HCT116 (cell line): Measurements from ENCODE around the gene LSM4. TPM values are rescaled to one million over a fixed set of nuclear protein-coding genes. Genes with fewer than 3 reads are reported as not detected.

Experiments
- ATAC-seq: fragments of 200-7000 bp; cut with Tn5 transposase; 2 replicates; pipeline ENCODE4 v1.9.1; 2020; ENCODE audit warnings: mild to moderate bottlenecking, moderate library complexity
- BruUV-seq: library from RNA; stranded (reverse); fragments of 400-500 nt; replicated peaks from 2 replicates; lab custom pipeline; 2021; lab: Mats Ljungman, UMichigan
- CTCF ChIA-PET: fragments of 300-600 bp; sonication (Branson Sonifier 250); formaldehyde crosslinking; loops from one replicate; lab custom pipeline; 2021; ENCODE audit warnings: antibody characterized with exemption; lab: Charles Lee
- POLR2A ChIA-PET: fragments of 300-600, 350-600 bp; sonication (Branson Sonifier 250); formaldehyde crosslinking; loops from one replicate; lab custom pipeline; 2021; ENCODE audit warnings: antibody characterized with exemption; lab: Charles Lee
- RAD21 ChIA-PET, 2 experiments: fragments of 300-600 bp; sonication (Branson Sonifier 250); formaldehyde crosslinking; loops; one replicate each; lab custom pipeline; 2023; ENCODE audit warnings: low total read pairs in 2 of 2; ENCODE audit not compliant: uncharacterized antibody in 2 of 2, unreplicated experiment in 2 of 2, low non-redundant PET in 1 of 2; lab: Charles Lee
- DNase-seq: peaks from one replicate; pipeline ENCODE4 v3.0.0-alpha.2; 2010; ENCODE audit warnings: low read depth, low spot score
- H2AFZ ChIP-seq: fragments of 200-600 bp; shearing (Covaris generic), sonication (generic); 2 replicates; pipeline ENCODE4 v1.6.1; 2017; ENCODE audit warnings: low read depth, mixed run types, mixed read lengths, antibody characterized with exemption, low read length; ENCODE audit not compliant: poor library complexity, severe bottlenecking
- H3K27ac ChIP-seq: 2 replicates; pipeline ENCODE4 v1.5.1; 2012; ENCODE audit warnings: low read depth, low read length
- H3K27me3 ChIP-seq: fragments of 200-600 bp; sonication (generic); 2 replicates; pipeline ENCODE4 v1.6.1; 2016; ENCODE audit warnings: mixed run types, low read length, mixed read lengths; ENCODE audit not compliant: insufficient read depth
- H3K36me3 ChIP-seq, 2 experiments: fragments of 200-500 bp in 1 of 2; fragments of 200-600 bp in 1 of 2; sonication (Bioruptor generic) in 1 of 2; sonication (generic) in 1 of 2; 2 replicates each; pipeline versions ENCODE4 v1.5.1 to v1.6.1; 2014 to 2016; ENCODE audit warnings: low read length in 2 of 2, inconsistent platforms in 1 of 2, mixed read lengths in 1 of 2, mixed run types in 1 of 2; ENCODE audit not compliant: insufficient read depth in 2 of 2, control insufficient read depth in 1 of 2
- H3K4me1 ChIP-seq, 2 experiments: fragments of 200-600 bp in 1 of 2; sonication (generic) in 1 of 2; 2 replicates each; pipeline versions ENCODE4 v1.5.1 to v1.6.1; 2012 to 2017; ENCODE audit warnings: low read length in 2 of 2, inconsistent platforms in 1 of 2, mild to moderate bottlenecking in 1 of 2, mixed read lengths in 1 of 2, mixed run types in 1 of 2, moderate library complexity in 1 of 2; ENCODE audit not compliant: insufficient read depth in 2 of 2, control insufficient read depth in 1 of 2
- H3K4me2 ChIP-seq: fragments of 200-600 bp; sonication (generic); 2 replicates; pipeline ENCODE4 v1.6.1; 2017; ENCODE audit warnings: mixed run types, low read length, mixed read lengths
- H3K4me3 ChIP-seq, 2 experiments: fragments of 200-600 bp in 1 of 2; sonication (generic) in 1 of 2; replicated peaks in 1 of 2; 2 replicates each; pipeline ENCODE4 v1.5.1; 2011 to 2016; ENCODE audit warnings: low read length in 2 of 2, control low read depth in 1 of 2, low read depth in 1 of 2, mild to moderate bottlenecking in 1 of 2, mixed read lengths in 1 of 2, mixed run types in 1 of 2
- H3K79me2 ChIP-seq: fragments of 200-600 bp; sonication (generic); 2 replicates; pipeline ENCODE4 v1.6.1; 2017; ENCODE audit warnings: mild to moderate bottlenecking, mixed run types, low read length, moderate library complexity, mixed read lengths; ENCODE audit not compliant: insufficient read depth
- H3K9ac ChIP-seq: fragments of 200-600 bp; sonication (generic); 2 replicates; pipeline ENCODE4 v1.6.1; 2016; ENCODE audit warnings: low read length, mixed read lengths
- H3K9me2 ChIP-seq: fragments of 200-600 bp; sonication (generic), shearing (Covaris generic); 2 replicates; pipeline ENCODE4 v1.6.1; 2017; ENCODE audit warnings: mixed run types, mild to moderate bottlenecking, moderate library complexity; ENCODE audit not compliant: insufficient read depth
- H3K9me3 ChIP-seq, 2 experiments: fragments of 200-500 bp in 1 of 2; fragments of 200-600 bp in 1 of 2; sonication (Bioruptor generic) in 1 of 2; sonication (generic) in 1 of 2; 2 replicates each; pipeline ENCODE4 v1.6.1; 2014 to 2017; ENCODE audit warnings: low read length in 2 of 2, mixed read lengths in 2 of 2, inconsistent platforms in 1 of 2, low read depth in 1 of 2, mild to moderate bottlenecking in 1 of 2, mixed run types in 1 of 2, moderate library complexity in 1 of 2; ENCODE audit not compliant: control insufficient read depth in 1 of 2, insufficient read depth in 1 of 2
- H4K20me1 ChIP-seq: fragments of 200-600 bp; sonication (generic), shearing (Covaris generic); 2 replicates; pipeline ENCODE4 v1.6.1; 2017; ENCODE audit warnings: mixed run types, mild to moderate bottlenecking, moderate library complexity; ENCODE audit not compliant: insufficient read depth
- CBX3 ChIP-seq: IDR thresholded peaks from 2 replicates; pipeline ENCODE4 v1.6.1; 2012; ENCODE audit warnings: low read depth
- EGR1 ChIP-seq: IDR thresholded peaks from 2 replicates; pipeline ENCODE4 v1.6.1; 2012; ENCODE audit warnings: low read depth
- EZH2 ChIP-seq: fragments of 200-600 bp; sonication (generic); IDR thresholded peaks from 2 replicates; pipeline ENCODE4 v1.6.1; 2017; ENCODE audit warnings: antibody characterized with exemption, mixed run types
- EZH2phosphoT487 ChIP-seq: fragments of 200-600 bp; IDR thresholded peaks from 2 replicates; pipeline ENCODE4 v1.6.1; 2018; ENCODE audit warnings: antibody characterized with exemption, borderline replicate concordance
- FOSL1 ChIP-seq: IDR thresholded peaks from 2 replicates; pipeline ENCODE4 v1.6.1; 2012; ENCODE audit warnings: low read depth
- JUND ChIP-seq: IDR thresholded peaks from 2 replicates; pipeline ENCODE4 v1.6.1; 2012
- POLR2A ChIP-seq: IDR thresholded peaks from 2 replicates; pipeline ENCODE4 v1.7.0; 2011; ENCODE audit warnings: borderline replicate concordance; ENCODE audit not compliant: insufficient read depth, insufficient read length; ENCODE audit errors: extremely low read depth
- SIN3A ChIP-seq: IDR thresholded peaks from 2 replicates; pipeline ENCODE4 v1.6.1; 2012; ENCODE audit warnings: low read depth
- SP1 ChIP-seq: IDR thresholded peaks from 2 replicates; pipeline ENCODE4 v1.6.1; 2012; ENCODE audit warnings: low read depth
- SRF ChIP-seq: IDR thresholded peaks from 2 replicates; pipeline ENCODE4 v1.6.1; 2012; ENCODE audit warnings: low read depth
- TCF7L2 ChIP-seq: IDR thresholded peaks from 2 replicates; pipeline ENCODE4 v1.7.0; 2011; ENCODE audit warnings: borderline replicate concordance, inconsistent platforms; ENCODE audit not compliant: insufficient read depth, insufficient read length; ENCODE audit errors: extremely low read depth
- ZFX ChIP-seq: fragments of 450-650 bp; IDR thresholded peaks from 2 replicates; pipeline ENCODE4 v1.6.1; 2017
- intact Hi-C: fragments of 100-400 bp; cut with micrococcal nuclease; formaldehyde crosslinking; loops from 2 replicates; pipeline ENCODE4 v1.10.0; 2022
- total RNA-seq: library from RNA; stranded (reverse); gene quantifications from one replicate; pipeline ENCODE4 v1.2.1, GENCODE V29; 2021; ENCODE audit not compliant: unreplicated experiment
- TF ChIP-seq, protein P1 (sequence below): IDR thresholded peaks from 2 replicates; pipeline ENCODE4 v1.6.1; 2012
- TF ChIP-seq, protein P2 (sequence below): IDR thresholded peaks from 2 replicates; pipeline ENCODE4 v1.6.1; 2011; ENCODE audit warnings: mild to moderate bottlenecking, low read length, moderate library complexity; ENCODE audit not compliant: insufficient replicate concordance; ENCODE audit errors: extremely low read depth
- TF ChIP-seq, protein P3 (sequence below), 3 experiments: fragments of 200-600 bp in 1 of 3; sonication (generic) in 1 of 3; IDR thresholded peaks in 2 of 3; conservative IDR thresholded peaks in 1 of 3; 2 replicates each; pipeline ENCODE4 v1.5.1; 2012 to 2017; ENCODE audit warnings: low read depth in 2 of 3, low read length in 2 of 3, antibody characterized with exemption in 1 of 3, borderline replicate concordance in 1 of 3, control low read depth in 1 of 3, mild to moderate bottlenecking in 1 of 3, mixed read lengths in 1 of 3, mixed run types in 1 of 3, moderate library complexity in 1 of 3; ENCODE audit not compliant: insufficient read depth in 1 of 3

The LSM4 gene
- total RNA-seq, 1 experiment from 2014 or later, result 400 TPM

DNA sequence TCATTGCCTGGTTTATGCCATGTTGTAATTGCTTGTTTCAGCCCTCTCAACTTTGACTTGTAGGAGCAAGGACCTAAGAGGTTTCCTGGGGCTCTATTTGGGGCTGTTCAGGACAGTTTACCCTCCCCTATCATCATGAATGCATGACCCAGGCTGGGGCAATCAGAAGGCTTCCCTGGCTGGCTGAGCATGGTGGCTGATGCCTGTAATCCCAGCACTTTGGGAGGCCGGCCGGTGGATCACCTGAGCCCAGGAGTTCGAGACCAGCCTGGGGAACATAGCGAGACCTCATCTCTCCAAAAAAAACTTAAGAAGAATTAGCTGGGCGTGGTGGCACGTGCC is 6.1 kb upstream of the LSM4 start:
- H3K4me3 ChIP-seq, result peak overlapping the region; percentile 45 to 46
- ChIA-PET CTCF (interaction anchor here (0.6 to 2.9 kb wide), 28 partner anchors 9 to 176 kb away, joined by 3 to 76 read pairs (median 3); partner anchors contain the start of genes IQCN, JUND, PIK3R2 and RAB3A), RAD21 (interaction anchor here (0.5 to 2.1 kb wide), 5 partner anchors 36 to 55 kb away, joined by 3 to 8 read pairs (median 3); partner anchors contain the start of gene IQCN (in 2 of the 2)), POLR2A (interaction anchor here (0.8 to 2.6 kb wide), 14 partner anchors 10 to 817 kb away, joined by 3 to 36 read pairs (median 5); partner anchors contain the start of genes GDF15, IQCN, JUND and PGLS)
- no peaks in the 10 kb centered on the region for H3K79me2 ChIP-seq
- no peaks in the 10 kb centered on the region for H3K36me3 ChIP-seq
- no peak for DNase-seq
- peak overlapping the region; percentile 77 for H3K4me2 ChIP-seq
- H3K27me3 ChIP-seq, result no peaks in the 10 kb centered on the region
- BruUV-seq, result TSS peak; percentile 96
- peak overlapping the region; percentile 45 for H3K27ac ChIP-seq
- intact Hi-C loops, result loop anchor here (10.0 kb wide), 1 partner anchor 124 kb away; the partner anchor contains the start of gene RAB3A
- ATAC-seq, result peak; percentile 9
- H3K9me2 ChIP-seq, result no peaks in the 10 kb centered on the region
- H3K9ac ChIP-seq, result peak overlapping the region; percentile 43
- TF ChIP-seq, protein P1, sequence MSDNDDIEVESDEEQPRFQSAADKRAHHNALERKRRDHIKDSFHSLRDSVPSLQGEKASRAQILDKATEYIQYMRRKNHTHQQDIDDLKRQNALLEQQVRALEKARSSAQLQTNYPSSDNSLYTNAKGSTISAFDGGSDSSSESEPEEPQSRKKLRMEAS, result no peak
- H3K4me1 ChIP-seq, result peaks cover 15 to 30% of the 10 kb centered on the region in 2 experiments
- H3K9me3 ChIP-seq, result no peaks in the 10 kb centered on the region
- H4K20me1 ChIP-seq, result no peaks in the 10 kb centered on the region
- peak overlapping the region; percentile 14 for H2AFZ ChIP-seq

DNA sequence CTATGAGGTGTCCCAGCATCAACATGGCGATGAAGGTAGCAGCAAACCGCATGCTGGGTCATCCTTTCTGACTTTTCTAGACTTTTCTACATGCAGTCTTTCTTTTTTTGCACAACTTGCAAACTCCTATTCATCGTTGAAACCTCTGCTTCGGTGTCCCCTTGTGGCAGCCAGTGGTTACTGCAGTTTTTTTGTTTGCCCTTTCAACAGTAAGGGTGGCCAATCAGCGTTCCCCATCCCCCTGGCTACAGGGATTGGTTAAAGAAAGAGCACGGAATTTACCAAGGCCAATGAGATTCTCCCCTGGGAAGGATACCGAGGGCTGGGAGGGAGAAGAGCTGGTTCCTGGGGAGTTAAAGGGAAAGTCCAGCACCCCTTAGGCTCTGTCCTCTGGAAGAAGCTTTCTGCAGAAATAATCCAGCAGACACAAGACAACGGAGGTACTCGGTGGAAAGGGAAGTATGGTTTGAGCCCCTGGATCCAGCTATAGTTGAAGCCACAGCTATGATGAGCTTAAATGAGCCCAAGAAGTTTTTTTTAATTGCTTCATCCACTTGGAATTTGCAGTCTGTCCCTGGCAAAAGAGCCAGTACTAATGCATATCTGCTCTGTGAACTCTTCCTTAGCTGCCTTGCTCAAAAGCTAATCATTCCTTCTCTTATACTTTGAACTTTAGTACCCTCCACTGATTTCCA is 5.6 kb upstream of the LSM4 start:
- RAD21 ChIA-PET, result interaction anchor here (0.5 to 2.1 kb wide), 6 partner anchors 11 to 54 kb away, joined by 3 to 8 read pairs (median 3); partner anchors contain the start of gene IQCN (in 2 of the 2)
- no TSS peak for BruUV-seq
- peak overlapping the region; percentile 43 for H3K9ac ChIP-seq
- no peaks in the 10 kb centered on the region for H3K79me2 ChIP-seq
- H3K27ac ChIP-seq, result peak overlapping the region; percentile 45
- peak overlapping the region; percentile 14 for H2AFZ ChIP-seq
- CTCF ChIA-PET, result interaction anchor here (0.6 to 2.9 kb wide), 27 partner anchors 8 to 176 kb away, joined by 3 to 76 read pairs (median 3); partner anchors contain the start of genes IQCN, JUND, PIK3R2 and RAB3A
- intact Hi-C loops, result loop anchor here (1.0 to 10.0 kb wide), 2 partner anchors 49 to 124 kb away; partner anchors contain the start of gene RAB3A
- no peaks in the 10 kb centered on the region for H3K9me2 ChIP-seq
- peak; percentile 99 for ATAC-seq
- peaks cover 21 to 35% of the 10 kb centered on the region in 2 experiments for H3K4me1 ChIP-seq
- no peaks in the 10 kb centered on the region for H3K9me3 ChIP-seq
- POLR2A ChIA-PET, result interaction anchor here (0.8 to 2.6 kb wide), 15 partner anchors 11 to 817 kb away, joined by 3 to 36 read pairs (median 5); partner anchors contain the start of genes GDF15, IQCN, JUND and PGLS
- no peaks in the 10 kb centered on the region for H3K36me3 ChIP-seq
- peak overlapping the region; percentile 45 to 46 for H3K4me3 ChIP-seq
- peak overlapping the region; percentile 77 for H3K4me2 ChIP-seq
- peak; percentile 94 for DNase-seq
- no peaks in the 10 kb centered on the region for H3K27me3 ChIP-seq
- H4K20me1 ChIP-seq, result no peaks in the 10 kb centered on the region
- TF ChIP-seq SP1, result peak; percentile 73
- TF ChIP-seq ZFX, result no peak
- TF ChIP-seq, protein P2, sequence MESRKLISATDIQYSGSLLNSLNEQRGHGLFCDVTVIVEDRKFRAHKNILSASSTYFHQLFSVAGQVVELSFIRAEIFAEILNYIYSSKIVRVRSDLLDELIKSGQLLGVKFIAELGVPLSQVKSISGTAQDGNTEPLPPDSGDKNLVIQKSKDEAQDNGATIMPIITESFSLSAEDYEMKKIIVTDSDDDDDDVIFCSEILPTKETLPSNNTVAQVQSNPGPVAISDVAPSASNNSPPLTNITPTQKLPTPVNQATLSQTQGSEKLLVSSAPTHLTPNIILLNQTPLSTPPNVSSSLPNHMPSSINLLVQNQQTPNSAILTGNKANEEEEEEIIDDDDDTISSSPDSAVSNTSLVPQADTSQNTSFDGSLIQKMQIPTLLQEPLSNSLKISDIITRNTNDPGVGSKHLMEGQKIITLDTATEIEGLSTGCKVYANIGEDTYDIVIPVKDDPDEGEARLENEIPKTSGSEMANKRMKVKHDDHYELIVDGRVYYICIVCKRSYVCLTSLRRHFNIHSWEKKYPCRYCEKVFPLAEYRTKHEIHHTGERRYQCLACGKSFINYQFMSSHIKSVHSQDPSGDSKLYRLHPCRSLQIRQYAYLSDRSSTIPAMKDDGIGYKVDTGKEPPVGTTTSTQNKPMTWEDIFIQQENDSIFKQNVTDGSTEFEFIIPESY, result no peak
- TF ChIP-seq EZH2phosphoT487, result no peak
- TF ChIP-seq SRF, result no peak
- peak; percentile 27; the same call in 1 of the 2 replicates for TF ChIP-seq CBX3
- TF ChIP-seq, protein P3, sequence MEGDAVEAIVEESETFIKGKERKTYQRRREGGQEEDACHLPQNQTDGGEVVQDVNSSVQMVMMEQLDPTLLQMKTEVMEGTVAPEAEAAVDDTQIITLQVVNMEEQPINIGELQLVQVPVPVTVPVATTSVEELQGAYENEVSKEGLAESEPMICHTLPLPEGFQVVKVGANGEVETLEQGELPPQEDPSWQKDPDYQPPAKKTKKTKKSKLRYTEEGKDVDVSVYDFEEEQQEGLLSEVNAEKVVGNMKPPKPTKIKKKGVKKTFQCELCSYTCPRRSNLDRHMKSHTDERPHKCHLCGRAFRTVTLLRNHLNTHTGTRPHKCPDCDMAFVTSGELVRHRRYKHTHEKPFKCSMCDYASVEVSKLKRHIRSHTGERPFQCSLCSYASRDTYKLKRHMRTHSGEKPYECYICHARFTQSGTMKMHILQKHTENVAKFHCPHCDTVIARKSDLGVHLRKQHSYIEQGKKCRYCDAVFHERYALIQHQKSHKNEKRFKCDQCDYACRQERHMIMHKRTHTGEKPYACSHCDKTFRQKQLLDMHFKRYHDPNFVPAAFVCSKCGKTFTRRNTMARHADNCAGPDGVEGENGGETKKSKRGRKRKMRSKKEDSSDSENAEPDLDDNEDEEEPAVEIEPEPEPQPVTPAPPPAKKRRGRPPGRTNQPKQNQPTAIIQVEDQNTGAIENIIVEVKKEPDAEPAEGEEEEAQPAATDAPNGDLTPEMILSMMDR (IDR thresholded peaks at IDR 0.05 in 2 of 3, conservative IDR thresholded peaks at IDR 0.05 in 1 of 3; ENCODE audit: borderline replicate concordance in 1 of 3, insufficient read depth in 1 of 3, low read depth in 2 of 3, low read length in 2 of 3), result peak; percentile 90 to 97 (median 93); a peak in 5 of 6 replicates
- TF ChIP-seq SIN3A, result no peak
- no peak for TF ChIP-seq EGR1
- TF ChIP-seq FOSL1, result no peak
- no peak for TF ChIP-seq TCF7L2
- TF ChIP-seq JUND, result no peak
- peak; percentile 72 for TF ChIP-seq POLR2A
- no peak for TF ChIP-seq EZH2
